Daoy (cell line): ENCODE data around the gene MR1. TPM values are rescaled to one million over a fixed set of nuclear protein-coding genes. Genes with fewer than 3 reads are reported as not detected.

ENCODE experiments used
- DNase-seq: peaks from one replicate; pipeline ENCODE4 v3.0.0-alpha.2; 2015; ENCODE audit warnings: low read depth
- total RNA-seq: library from RNA; depleted of rRNA; stranded (reverse); fragments of >200 nt; shearing (Covaris generic); gene quantifications from 2 replicates; pipeline ENCODE4 v1.2.3, GENCODE V29; 2014

The MR1 gene
- total RNA-seq, 1 experiment from 2014 or later: 7.1 TPM

- no peak for DNase-seq
These were observed 56.9 kb downstream of the MR1 start for GRCh38 chr1:181090641-181091126.

- no peak for DNase-seq
These were observed 57.7 kb downstream of the MR1 start for GRCh38 chr1:181091309-181092040.

DNA sequence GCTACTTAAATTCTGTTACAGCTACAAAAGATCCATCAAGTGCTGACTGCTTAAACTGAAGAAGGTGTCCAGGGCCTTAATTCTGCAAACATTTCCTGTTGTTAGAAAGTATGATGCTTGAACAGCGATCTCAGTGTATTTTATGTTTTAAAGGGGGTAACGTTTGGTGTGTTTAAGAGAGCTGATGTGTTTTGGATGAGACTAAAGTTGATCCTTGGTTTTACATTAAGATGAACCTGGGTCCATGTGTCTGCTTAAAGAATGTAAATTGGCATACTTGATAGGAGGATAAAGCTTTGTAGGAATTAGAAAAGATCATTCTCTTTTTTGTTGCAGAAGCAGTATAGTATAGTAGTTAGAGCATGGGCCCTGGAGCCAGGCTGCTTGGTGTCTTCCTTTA is 58.3 kb downstream of the MR1 start:
- no peak for DNase-seq

GRCh38 chr1:181092883-181093458 is 59.2 kb downstream of the MR1 start:
- no peak for DNase-seq

GRCh38 chr1:181094416-181095212 is 60.8 kb downstream of the MR1 start:
- peak; percentile 72 for DNase-seq

GRCh38 chr1:181095260-181095659 is 61.5 kb downstream of the MR1 start:
- DNase-seq: no peak

GRCh38 chr1:181095763-181096184 is 62.0 kb downstream of the MR1 start:
- no peak for DNase-seq

- DNase-seq: no peak
These were observed 63.5 kb downstream of the MR1 start for GRCh38 chr1:181097242-181097641.

GRCh38 chr1:181099152-181100014 is 65.6 kb downstream of the MR1 start:
- DNase-seq: no peak

GRCh38 chr1:181100015-181100905 is 66.5 kb downstream of the MR1 start:
- no peak for DNase-seq

DNA sequence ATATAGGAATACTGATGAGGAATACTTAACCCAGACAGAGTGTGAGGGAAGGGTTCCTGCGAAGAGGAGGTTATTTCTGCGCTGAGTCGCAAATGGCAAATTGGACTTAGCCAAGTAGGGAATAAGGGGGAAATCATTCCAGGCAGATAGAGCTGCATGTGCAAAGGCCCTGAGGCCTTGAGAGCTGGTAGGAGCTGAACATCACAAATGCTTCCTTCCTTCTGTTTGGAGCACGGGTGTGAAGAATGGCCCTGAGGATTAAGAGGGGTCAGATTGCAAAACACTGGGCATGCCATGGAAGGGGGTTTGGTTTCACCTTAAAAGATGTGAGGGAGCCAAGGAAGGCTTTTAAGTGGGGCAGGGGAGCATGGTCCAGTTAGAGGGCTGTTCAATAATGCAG is 67.2 kb downstream of the MR1 start:
- no peak for DNase-seq

- peak; percentile 86 for DNase-seq
These were observed 67.9 kb downstream of the MR1 start for GRCh38 chr1:181101581-181102226.

- DNase-seq: no peak
These were observed 69.1 kb downstream of the MR1 start for GRCh38 chr1:181102841-181103240.

GRCh38 chr1:181103399-181103798 is 69.6 kb downstream of the MR1 start:
- DNase-seq: no peak

GRCh38 chr1:181104042-181104789 is 70.4 kb downstream of the MR1 start:
- no peak for DNase-seq

DNA sequence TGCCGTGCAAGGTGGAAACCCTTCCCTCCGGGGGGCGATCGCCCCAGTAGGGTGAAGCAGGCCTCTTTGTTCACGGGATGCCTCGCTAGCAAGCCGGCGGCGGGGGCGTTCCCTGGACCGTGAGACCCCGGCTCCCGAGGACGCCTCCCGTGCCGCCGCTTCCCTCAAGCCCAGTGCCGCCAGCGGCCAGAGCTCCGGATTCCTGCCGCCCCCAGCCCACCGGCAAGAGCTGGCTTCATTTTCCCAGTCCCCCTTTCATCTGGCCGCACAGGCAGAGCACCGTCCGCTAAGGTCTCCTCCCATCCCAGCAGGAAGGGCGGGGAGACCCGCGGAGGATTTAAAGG is 71.0 kb downstream of the MR1 start:
- DNase-seq: peak; percentile 57

DNA sequence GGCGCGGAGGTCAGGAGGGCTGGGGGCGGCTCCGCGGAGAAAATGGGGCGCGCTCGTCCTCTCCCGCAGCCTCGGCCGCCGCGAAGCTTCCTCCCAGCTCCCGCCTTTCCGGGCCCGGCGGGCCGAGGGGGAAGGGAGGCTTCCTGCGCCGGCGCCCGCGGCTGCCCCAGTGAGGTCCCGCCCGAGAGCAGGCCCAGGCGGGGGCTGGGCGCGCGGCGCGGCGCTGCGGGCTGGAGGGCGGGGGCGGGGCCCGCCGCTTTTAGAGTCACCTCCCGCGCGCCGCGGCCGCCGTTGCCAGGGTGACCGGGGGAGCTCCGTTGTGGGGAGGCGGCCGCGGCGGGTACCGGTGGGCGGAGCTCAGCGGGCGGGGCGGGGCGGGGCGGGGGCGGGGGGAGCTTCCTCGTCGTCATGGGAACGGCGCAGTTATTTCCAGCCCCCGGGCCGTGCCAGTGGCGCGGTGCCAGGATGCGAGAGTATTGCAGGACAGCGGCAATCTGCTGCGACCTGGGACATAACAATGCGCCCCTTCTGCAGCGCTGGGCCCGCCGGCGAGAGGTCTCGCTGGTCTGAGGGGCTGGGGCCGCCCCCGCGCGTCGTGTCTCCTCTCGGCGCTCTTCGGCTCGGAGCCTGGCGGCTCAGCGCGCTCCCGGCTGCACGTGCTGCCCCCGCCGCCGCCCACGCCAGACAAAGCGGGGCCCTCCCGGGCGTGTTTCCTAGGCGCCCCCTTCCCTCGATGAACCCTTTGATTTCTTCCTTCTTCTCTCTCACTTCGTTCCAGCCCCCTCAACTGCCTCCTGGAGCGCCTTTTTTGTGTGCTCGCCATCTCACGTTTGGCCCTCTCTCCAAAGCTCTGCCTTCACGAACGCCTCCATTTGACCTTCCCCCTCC is 71.6 kb downstream of the MR1 start:
- peak; percentile 95 for DNase-seq

DNA sequence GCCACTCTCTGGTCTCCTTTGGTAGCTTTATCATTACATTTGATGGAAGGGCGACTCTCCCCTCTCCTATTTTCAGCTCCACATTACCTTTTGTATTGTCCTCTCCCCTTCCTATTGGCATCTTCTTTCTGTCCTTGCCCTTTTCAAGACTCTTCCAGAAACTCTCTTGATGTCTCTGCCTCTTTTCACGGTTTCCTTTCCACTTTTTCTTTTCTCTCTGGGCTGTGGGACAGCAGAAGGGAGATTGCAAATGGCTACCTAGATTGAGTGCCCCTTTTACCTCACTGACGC is 72.2 kb downstream of the MR1 start:
- DNase-seq: no peak

DNA sequence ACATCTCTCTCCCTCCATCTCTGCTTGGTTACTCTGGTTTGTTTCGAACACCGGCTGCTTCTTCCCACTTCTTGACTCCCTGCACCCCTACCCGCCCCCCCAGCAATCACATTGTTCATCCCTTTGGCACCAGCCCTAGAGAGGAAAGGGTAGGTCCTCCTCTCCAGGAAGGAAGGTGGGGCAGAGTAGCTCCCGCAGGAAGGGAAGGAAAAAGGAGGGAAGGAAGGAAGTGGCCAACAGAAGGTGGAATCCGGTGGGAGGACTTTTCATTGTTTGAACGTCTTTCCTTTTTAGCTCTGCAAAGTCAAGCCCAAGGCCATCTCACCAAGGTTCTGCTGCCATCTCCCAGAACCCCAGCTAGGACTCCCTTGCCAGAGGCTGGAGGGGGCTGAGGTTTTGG is 72.7 kb downstream of the MR1 start:
- DNase-seq: no peak
